GM23338 (cell line): ENCODE measurements around the gene TXNDC12. TPM values are rescaled to one million over a fixed set of nuclear protein-coding genes. Genes with fewer than 3 reads are reported as not detected.
"Not testable (repeated sequence)": the region's sequence is repeated elsewhere in the genome, so short reads cannot be mapped to it uniquely, and the experiment has no call there.

Experiments
- ATAC-seq: fragments of 200-7000 bp; cut with Tn5 transposase; 3 replicates; pipeline ENCODE4 v1.9.1; 2020
- DNase-seq: peaks from one replicate; pipeline ENCODE4 v3.0.0-alpha.2; 2015; ENCODE audit warnings: low spot score
- H2AFZ ChIP-seq: fragments of 200-600 bp; sonication (generic); 2 replicates; pipeline ENCODE4 v1.8.0; 2016; ENCODE audit warnings: antibody characterized with exemption, mild to moderate bottlenecking, moderate library complexity
- H3F3A ChIP-seq: fragments of 200-600 bp; sonication (generic); replicated peaks from 2 replicates; pipeline ENCODE4 v1.8.0; 2017; ENCODE audit warnings: antibody characterized with exemption, mixed run types, low read depth
- H3K27ac ChIP-seq: fragments of 200-600 bp; sonication (generic); 2 replicates; pipeline ENCODE4 v1.6.1; 2016; ENCODE audit warnings: low read depth
- H3K27me3 ChIP-seq: fragments of 200-600 bp; sonication (generic); 2 replicates; pipeline ENCODE4 v1.8.0; 2016; ENCODE audit warnings: mild to moderate bottlenecking, mixed run types, moderate library complexity; ENCODE audit not compliant: insufficient read depth
- H3K36me3 ChIP-seq: fragments of 200-600 bp; sonication (generic); 2 replicates; pipeline ENCODE4 v1.8.0; 2016; ENCODE audit warnings: mild to moderate bottlenecking; ENCODE audit not compliant: insufficient read depth
- H3K4me1 ChIP-seq: fragments of 200-600 bp; sonication (generic); 2 replicates; pipeline ENCODE4 v1.8.0; 2016; ENCODE audit warnings: mild to moderate bottlenecking, moderate library complexity; ENCODE audit not compliant: insufficient read depth
- H3K4me2 ChIP-seq: fragments of 200-600 bp; sonication (generic); 2 replicates; pipeline ENCODE4 v1.7.1; 2017; ENCODE audit warnings: mixed run types
- H3K4me3 ChIP-seq: fragments of 200-600 bp; sonication (generic); 2 replicates; pipeline ENCODE4 v1.6.1; 2016; ENCODE audit warnings: mixed run types
- H3K79me2 ChIP-seq: fragments of 200-600 bp; sonication (generic); replicated peaks from 2 replicates; pipeline ENCODE4 v1.8.0; 2017; ENCODE audit warnings: mild to moderate bottlenecking; ENCODE audit not compliant: insufficient read depth
- H3K9me2 ChIP-seq: fragments of 200-600 bp; sonication (generic); 2 replicates; pipeline ENCODE4 v1.8.0; 2017; ENCODE audit not compliant: insufficient read depth
- H4K20me1 ChIP-seq: fragments of 200-600 bp; sonication (generic); replicated peaks from 2 replicates; pipeline ENCODE4 v1.8.0; 2017; ENCODE audit warnings: mild to moderate bottlenecking; ENCODE audit not compliant: insufficient read depth
- H3K27ac Mint-ChIP-seq: 2 replicates; pipeline ENCODE4 v1.8.0; 2020; ENCODE audit warnings: inconsistent platforms, mild to moderate bottlenecking, moderate library complexity, mixed read lengths
- H3K27me3 Mint-ChIP-seq: 3 replicates; pipeline ENCODE4 v1.8.0; 2022; ENCODE audit warnings: low read depth, mild to moderate bottlenecking, moderate library complexity, mixed read lengths, inconsistent platforms; ENCODE audit not compliant: insufficient read depth, poor library complexity
- H3K36me3 Mint-ChIP-seq: 3 replicates; pipeline ENCODE4 v1.8.0; 2021; ENCODE audit warnings: low read depth, mild to moderate bottlenecking, inconsistent platforms, moderate library complexity, mixed read lengths
- H3K4me1 Mint-ChIP-seq: 3 replicates; pipeline ENCODE4 v1.8.0; 2020; ENCODE audit warnings: mild to moderate bottlenecking, inconsistent platforms, mixed read lengths
- H3K4me3 Mint-ChIP-seq: 3 replicates; pipeline ENCODE4 v1.8.0; 2021; ENCODE audit warnings: moderate library complexity, mild to moderate bottlenecking, inconsistent platforms, mixed read lengths
- H3K9me3 Mint-ChIP-seq: 3 replicates; pipeline ENCODE4 v1.8.0; 2020; ENCODE audit warnings: moderate library complexity, mild to moderate bottlenecking, inconsistent platforms, mixed read lengths
- CTCF ChIP-seq, 2 experiments: fragments of 200-600 bp in 1 of 2; sonication (generic) in 1 of 2; conservative IDR thresholded peaks; 2 replicates each; pipeline versions ENCODE4 v1.5.1 to v1.6.1; 2016 to 2017; ENCODE audit warnings: antibody characterized with exemption in 2 of 2, low read depth in 2 of 2, mild to moderate bottlenecking in 2 of 2, moderate library complexity in 1 of 2
- EZH2phosphoT487 ChIP-seq: fragments of 200-600 bp; sonication (generic); IDR thresholded peaks from one replicate; pipeline ENCODE4 v1.8.1; 2018; ENCODE audit warnings: antibody characterized with exemption; ENCODE audit not compliant: unreplicated experiment
- JUNB ChIP-seq: IDR thresholded peaks from one replicate; pipeline ENCODE4 v1.6.1; 2016; ENCODE audit warnings: antibody characterized with exemption; ENCODE audit not compliant: unreplicated experiment
- STAT1 ChIP-seq: IDR thresholded peaks from one replicate; pipeline ENCODE4 v1.6.1; 2016; ENCODE audit warnings: antibody characterized with exemption; ENCODE audit not compliant: unreplicated experiment
- ZNF331 ChIP-seq: fragments of 250-450 bp; sonication (Bioruptor Pico); IDR thresholded peaks from 2 replicates; pipeline ENCODE4 v1.5.0; 2020; ENCODE audit warnings: low read depth, mild to moderate bottlenecking, moderate library complexity
- polyA plus RNA-seq: library from polyadenylated mRNA; unstranded; fragments of >200 nt; fragmentation: Nextera tagmentation; extraction: Ambion mirVana; gene quantifications from 2 replicates; pipeline ENCODE4 v1.2.1, GENCODE V29; 2016
- total RNA-seq: library from RNA; depleted of rRNA; stranded (reverse); fragments of >200 nt; shearing (Covaris generic); gene quantifications from 2 replicates; pipeline ENCODE4 v1.2.3, GENCODE V29; 2014

TXNDC12 gene
- total and polyA plus RNA-seq, 2 experiments from 2014 or later: 68.9 to 88.2 TPM

- H3K4me1 Mint-ChIP-seq, H3K4me1 ChIP-seq, H3K36me3 ChIP-seq, ATAC-seq, H3K27me3 ChIP-seq, H2AFZ ChIP-seq, H3K27me3 Mint-ChIP-seq, H3K27ac Mint-ChIP-seq, DNase-seq, H3K27ac ChIP-seq, H3K4me2 ChIP-seq, H3F3A ChIP-seq, H3K4me3 ChIP-seq, H3K9me3 Mint-ChIP-seq, H3K4me3 Mint-ChIP-seq, H3K9me2 ChIP-seq: not testable (repeated sequence)
- H4K20me1 ChIP-seq: peaks cover 28% of the 10 kb centered on the region
- H3K79me2 ChIP-seq: peaks cover 98% of the 10 kb centered on the region
- H3K36me3 Mint-ChIP-seq: peaks cover 33% of the 10 kb centered on the region
Observed at GRCh38 chr1:52049337-52049736, 5.7 kb downstream of the TXNDC12 start.

GRCh38 chr1:52045666-52046195 lies 9.3 kb downstream of the TXNDC12 start:
- H3K4me1 Mint-ChIP-seq, H3K4me2 ChIP-seq, H3F3A ChIP-seq, H3K4me1 ChIP-seq, DNase-seq, H2AFZ ChIP-seq, H3K4me3 ChIP-seq, H3K27me3 Mint-ChIP-seq, H3K36me3 ChIP-seq, H3K27me3 ChIP-seq, H3K9me2 ChIP-seq, ATAC-seq, H3K4me3 Mint-ChIP-seq, H3K27ac Mint-ChIP-seq, H3K9me3 Mint-ChIP-seq: not testable (repeated sequence)
- peak overlapping the region; percentile 7; the same call in 1 of the 2 replicates for H3K27ac ChIP-seq
- peaks cover 86% of the 10 kb centered on the region for H3K79me2 ChIP-seq
- peaks cover 15% of the 10 kb centered on the region for H3K36me3 Mint-ChIP-seq
- H4K20me1 ChIP-seq: peaks cover 33% of the 10 kb centered on the region

DNA sequence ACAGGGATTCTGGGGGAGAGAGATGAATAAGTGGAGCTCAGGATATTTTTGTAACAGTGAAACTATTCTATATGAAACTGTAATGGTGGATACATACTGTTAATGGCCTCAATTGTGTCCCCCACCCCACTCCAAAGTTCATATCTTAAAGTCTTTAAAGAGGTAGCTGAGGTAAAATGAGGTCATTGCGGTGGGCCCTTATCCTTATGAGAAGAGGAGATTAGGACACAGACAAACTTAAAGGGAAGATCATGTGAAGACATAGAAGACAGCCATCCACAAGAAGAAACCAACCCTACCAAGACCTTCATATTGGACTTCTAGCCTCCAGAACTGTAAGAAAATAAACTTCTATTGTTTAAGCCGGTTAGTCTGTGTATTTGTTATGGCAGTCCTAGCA lies 9.8 kb downstream of the TXNDC12 start:
- H3K4me1 ChIP-seq: no peaks in the 10 kb centered on the region
- H2AFZ ChIP-seq: no peak overlapping the region
- TF ChIP-seq STAT1 (no peak), EZH2phosphoT487 (no peak)
- H3K27ac ChIP-seq: peak overlapping the region; percentile 7; the same call in 1 of the 2 replicates
- Mint-ChIP-seq H3K27me3 (no peaks in the 10 kb centered on the region), H3K9me3 (no peaks in the 10 kb centered on the region; the same call in 2 of the 3 replicates), H3K27ac (no peak overlapping the region), H3K4me3 (no peak overlapping the region), H3K36me3 (peaks cover 18% of the 10 kb centered on the region), H3K4me1 (no peaks in the 10 kb centered on the region)
- H3K4me2 ChIP-seq: no peak overlapping the region
- H3K27me3 ChIP-seq: no peaks in the 10 kb centered on the region
- peaks cover 33% of the 10 kb centered on the region for H4K20me1 ChIP-seq
- no peaks in the 10 kb centered on the region for H3K9me2 ChIP-seq
- H3K79me2 ChIP-seq: peaks cover 82% of the 10 kb centered on the region
- no peaks in the 10 kb centered on the region for H3F3A ChIP-seq
- H3K36me3 ChIP-seq: no peaks in the 10 kb centered on the region
- H3K4me3 ChIP-seq: no peak overlapping the region
- no peak for ATAC-seq
- no peak for DNase-seq

DNA sequence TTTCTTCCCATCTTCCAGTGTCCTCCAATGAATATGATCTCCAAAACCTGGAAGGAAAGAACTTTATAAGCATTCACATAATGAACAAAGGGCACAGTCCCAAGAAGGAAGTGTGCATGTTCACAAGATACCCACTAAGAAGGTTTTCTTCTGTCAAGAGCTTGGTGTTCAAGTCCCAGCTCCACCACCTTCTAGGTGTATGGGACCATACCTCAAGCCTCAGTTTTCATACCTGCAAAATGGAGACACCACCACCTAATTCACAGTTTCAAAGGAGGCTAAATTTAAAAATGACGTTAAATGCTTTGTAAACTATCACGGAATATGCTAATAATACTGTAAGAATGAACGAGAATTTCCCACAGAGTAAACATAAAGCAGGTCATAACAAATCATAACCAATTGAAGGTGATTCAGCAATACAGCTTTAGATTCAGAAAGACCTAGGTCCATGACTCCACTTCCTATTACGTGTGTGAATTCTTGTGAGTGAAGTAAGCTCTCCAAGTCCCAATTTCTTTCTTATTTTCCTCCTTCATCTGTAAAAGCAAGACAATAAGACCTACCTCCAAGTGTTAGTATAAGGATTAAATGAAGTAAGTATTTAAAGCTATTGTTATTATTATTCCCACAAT lies 13.3 kb downstream of the TXNDC12 start:
- Histone ChIP-seq H3K79me2 (peaks cover 46% of the 10 kb centered on the region), H4K20me1 (peaks cover 30% of the 10 kb centered on the region), H3K4me3 (no peak overlapping the region), H3F3A (0 out of 2 replicates have a peak, but pooled peaks cover 5% of the 10 kb centered on the region), H3K36me3 (peaks cover 4% of the 10 kb centered on the region), H2AFZ (no peak overlapping the region), H3K4me2 (no peak overlapping the region), H3K27ac (peak overlapping the region; percentile 39; the same call in 1 of the 2 replicates), H3K9me2 (no peaks in the 10 kb centered on the region), H3K27me3 (no peaks in the 10 kb centered on the region), H3K4me1 (no peaks in the 10 kb centered on the region)
- Mint-ChIP-seq H3K9me3 (no peaks in the 10 kb centered on the region), H3K27me3 (no peaks in the 10 kb centered on the region), H3K36me3 (peaks cover 36% of the 10 kb centered on the region; the same call in 2 of the 3 replicates), H3K27ac (no peak overlapping the region; the same call in 1 of the 2 replicates), H3K4me1 (no peaks in the 10 kb centered on the region), H3K4me3 (no peak overlapping the region)
- DNase-seq: no peak
- ATAC-seq: no peak
- TF ChIP-seq EZH2phosphoT487 (no peak), CTCF (conservative IDR thresholded peaks at IDR 0.05; ENCODE audit: low read depth in 2 of 2) (no peak), ZNF331 (CRISPR knock-in tag) (no peak), JUNB (no peak)
